Epithelial cell of umbilical artery (primary cell): Measurements from ENCODE around the gene DAZAP1. TPM values are rescaled to one million over a fixed set of nuclear protein-coding genes. Genes with fewer than 3 reads are reported as not detected.

ENCODE experiments used
- total RNA-seq: library from RNA; depleted of rRNA; stranded (reverse); fragments of >200 nt; gene quantifications from 2 replicates; pipeline ENCODE4 v1.2.3, GENCODE V29; 2014

DAZAP1 gene
- total RNA-seq = 69.9 and 76.7 TPM in 2 replicates

DNA sequence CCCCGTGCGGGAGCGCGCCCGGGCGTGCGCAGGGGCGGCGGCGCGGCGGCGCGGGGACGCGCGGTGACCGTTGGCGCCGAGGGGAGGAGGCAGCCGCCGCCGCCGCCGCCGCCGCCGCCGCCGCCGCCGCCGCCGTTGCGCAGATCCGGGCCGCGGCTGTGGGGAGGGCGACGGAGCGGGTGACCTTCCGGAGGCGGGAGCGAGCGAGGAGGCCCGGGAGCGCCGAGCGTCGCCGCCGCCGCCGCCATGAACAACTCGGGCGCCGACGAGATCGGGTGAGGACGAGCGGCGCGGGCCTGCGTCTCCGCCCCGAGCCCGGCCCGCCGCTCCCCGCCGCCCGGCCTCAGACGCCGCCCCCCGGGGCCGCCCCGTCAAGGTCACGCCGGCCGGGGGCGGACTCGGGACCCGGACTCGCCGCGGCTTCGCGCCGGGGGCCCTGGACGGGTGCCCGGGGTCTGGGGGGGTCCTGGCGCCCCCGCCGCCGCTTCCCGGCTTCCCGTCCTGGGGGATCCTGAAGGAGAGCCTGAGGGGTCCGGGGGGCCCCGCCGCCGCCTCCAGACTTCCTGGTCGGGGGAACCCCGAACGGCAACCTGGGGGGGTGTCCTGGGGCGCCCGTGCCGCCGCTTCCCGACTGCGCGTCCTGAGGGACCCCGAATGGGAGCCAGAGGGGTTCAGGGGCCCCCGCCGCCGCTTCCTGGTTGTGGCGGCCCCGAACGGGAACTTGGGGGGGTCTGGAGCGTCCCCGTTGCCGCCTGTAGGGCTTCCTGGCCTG is at the start of gene DAZAP1:
Gene DAZAP1, plus strand, starts transcription at position 59 of the 772 bp plus-strand sequence. Its CDS starts 188 bp downstream, at position 247.

DNA sequence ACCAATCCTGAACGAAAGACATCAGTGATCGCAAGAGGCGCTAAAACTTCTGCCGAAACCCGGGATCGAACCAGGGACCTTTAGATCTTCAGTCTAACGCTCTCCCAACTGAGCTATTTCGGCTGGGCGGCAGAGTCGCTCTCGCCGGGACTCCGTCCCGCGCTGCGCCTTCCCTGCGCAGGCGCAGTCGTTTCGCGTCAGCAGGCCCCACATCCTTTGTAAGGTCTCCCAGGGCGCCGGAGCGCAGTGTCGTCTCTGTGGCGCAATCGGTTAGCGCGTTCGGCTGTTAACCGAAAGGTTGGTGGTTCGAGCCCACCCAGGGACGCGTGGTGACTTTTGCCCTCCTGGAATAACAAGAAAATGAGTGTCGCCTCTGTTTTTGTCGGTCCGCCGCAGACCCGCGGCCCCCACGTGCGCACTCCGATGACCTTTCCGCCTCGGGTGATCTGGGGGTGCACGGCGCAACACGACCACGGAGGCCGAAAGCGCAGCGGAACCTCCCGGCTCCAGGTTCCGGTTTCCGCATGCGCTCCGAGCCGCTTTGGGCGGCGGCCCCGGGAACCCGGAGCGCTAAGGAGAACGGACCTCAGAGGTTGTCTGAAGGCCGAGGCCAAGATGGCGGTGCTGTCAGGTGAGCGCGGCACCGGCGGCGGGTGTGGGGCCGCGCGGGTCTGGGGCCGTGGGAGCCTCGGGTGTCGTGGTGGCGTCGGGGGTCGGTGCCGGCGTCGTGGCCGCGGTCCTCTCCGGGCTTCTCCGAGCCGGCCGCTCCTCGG is 23.9 kb upstream of the DAZAP1 start, which contains the start of gene NDUFS7:
Gene NDUFS7, plus strand, starts transcription at position 596 of the 773 bp plus-strand sequence. Its CDS starts 20 bp downstream, at position 616.

DNA sequence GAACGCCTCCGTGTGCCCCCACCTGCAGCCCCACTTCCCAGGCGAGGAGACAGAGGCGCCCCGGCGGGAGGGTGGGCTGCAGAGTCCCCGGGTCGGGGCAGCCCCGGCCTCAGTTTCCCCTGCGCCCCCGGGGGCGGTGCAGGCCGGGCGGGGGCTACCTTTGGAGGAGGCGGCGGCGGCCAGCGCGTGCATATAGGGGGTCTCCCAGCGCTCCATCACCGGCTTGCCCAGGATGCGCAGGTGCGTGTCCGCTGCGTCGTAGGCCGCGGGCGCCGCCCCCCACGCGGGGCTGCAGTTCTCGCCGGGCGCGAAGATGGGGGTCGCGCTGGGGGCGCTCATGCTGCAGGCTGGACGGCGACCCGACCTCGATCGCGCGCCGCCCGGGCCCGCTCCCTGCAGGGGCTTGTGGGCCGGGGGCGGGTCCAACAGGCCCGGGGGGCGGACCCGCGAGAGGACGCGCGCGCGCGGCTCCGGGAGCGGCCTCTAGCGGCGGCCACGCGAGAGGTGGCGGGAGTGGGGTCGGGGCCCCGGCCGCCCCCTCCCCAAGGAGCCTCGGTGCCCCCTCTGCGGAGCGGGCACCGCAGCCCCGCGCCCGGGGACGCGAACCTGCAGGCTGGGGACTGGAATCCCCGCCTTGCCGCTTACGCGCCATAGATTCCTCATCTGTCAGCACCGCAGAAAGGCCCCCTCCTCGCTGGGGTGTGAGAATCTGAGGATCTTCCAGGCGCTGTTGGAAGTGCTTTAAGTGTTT is 6.1 kb upstream of the DAZAP1 start, which contains the start of gene GAMT:
Gene GAMT, minus strand, starts transcription at position 405 of the 751 bp plus-strand sequence. Its CDS starts 66 bp downstream, at position 339.

DNA sequence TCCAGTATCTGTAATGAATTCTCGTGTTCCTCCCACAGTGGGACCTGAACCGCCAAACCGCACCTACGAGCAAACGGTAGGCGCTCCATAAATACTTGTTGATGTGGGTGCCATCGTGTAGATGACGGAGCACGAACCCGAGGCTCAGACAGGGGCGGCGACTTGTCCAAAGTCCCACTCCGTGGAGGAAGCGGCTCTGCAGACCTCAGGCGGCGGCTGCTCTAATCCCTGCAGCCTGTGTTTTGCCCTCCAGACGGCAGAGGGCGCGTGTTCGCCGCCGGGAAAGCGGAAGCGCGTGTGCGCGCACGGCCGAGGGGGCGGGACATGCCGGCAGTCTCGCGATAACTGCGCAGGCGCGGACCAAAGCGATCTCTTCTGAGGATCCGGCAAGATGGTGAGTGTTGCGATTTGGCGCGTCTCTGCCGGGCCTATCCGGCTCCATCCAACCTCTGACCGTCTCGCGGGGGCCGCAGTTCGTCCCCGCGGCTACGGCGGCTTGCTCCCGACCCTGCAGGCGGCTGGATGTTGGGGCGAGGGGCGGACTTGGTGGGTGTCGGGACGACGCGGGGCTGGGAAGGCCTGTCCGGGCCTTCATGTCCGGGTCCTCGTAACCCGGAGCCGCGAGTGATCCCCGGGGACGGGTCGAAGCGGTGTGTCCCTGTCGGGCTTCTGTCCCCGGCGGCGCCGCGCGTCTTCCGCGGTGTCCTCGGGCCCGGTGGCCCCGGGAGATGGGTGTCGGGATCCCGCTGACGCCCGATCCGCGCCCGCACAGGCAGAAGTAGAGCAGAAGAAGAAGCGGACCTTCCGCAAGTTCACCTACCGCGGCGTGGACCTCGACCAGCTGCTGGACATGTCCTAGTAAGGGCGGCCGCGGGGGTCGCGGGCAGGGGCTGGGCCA is 30.9 kb downstream of the DAZAP1 start, which contains the start of gene RPS15:
Gene RPS15, plus strand, starts transcription at position 362 of the 898 bp plus-strand sequence. Its CDS starts 30 bp downstream, at position 392.

DNA sequence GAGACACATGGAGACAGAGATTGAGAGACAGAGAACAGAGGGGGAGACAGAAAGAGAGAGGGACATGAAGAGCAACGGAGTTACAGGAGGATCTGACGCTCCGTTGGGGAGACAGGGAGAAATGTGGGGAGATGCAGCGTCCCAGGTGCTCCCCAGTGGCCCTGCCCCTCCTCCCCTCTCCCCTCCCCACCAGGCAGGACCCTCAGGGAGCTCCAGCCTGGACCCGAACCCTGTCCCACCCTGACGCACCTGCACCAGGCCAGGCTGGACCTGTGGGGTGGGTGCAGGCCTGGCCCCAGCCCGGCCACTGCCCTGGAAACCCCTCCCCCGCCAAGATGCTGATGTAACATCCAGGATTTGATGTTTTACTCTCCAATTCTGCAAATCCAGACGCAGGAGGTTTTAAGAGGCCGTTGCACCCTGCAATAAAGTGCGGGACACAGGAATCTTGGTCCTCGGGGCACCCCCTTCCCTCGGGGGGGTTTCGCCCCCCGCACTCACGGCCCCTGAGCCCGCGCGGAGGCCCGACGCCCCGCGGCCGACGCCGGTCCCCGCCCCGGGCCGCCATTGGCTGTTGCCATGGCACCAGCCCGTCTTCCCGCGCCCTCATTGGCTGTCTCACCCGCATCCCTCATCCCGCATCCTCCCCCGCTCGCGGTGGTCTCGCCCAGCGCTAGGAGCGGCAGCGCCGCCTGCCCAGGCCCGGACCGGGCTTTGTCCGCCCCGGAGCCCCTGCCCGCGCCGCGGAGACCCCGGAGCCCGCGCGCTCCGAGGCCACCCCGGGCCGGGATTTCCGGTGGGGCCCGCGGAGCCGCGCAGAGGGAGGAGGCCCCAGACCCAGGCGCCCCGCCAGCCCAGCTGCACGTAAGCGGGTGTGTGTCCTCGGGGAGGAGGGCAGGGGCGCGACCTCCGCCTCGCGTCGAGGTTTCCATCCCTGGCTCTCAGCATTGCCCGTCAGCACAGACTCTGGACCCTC is 42.4 kb downstream of the DAZAP1 start, which contains the start of gene APC2:
Gene APC2, plus strand, starts transcription at position 655 of the 976 bp plus-strand sequence. CDS start 2,881 bp downstream, outside the sequence.

DNA sequence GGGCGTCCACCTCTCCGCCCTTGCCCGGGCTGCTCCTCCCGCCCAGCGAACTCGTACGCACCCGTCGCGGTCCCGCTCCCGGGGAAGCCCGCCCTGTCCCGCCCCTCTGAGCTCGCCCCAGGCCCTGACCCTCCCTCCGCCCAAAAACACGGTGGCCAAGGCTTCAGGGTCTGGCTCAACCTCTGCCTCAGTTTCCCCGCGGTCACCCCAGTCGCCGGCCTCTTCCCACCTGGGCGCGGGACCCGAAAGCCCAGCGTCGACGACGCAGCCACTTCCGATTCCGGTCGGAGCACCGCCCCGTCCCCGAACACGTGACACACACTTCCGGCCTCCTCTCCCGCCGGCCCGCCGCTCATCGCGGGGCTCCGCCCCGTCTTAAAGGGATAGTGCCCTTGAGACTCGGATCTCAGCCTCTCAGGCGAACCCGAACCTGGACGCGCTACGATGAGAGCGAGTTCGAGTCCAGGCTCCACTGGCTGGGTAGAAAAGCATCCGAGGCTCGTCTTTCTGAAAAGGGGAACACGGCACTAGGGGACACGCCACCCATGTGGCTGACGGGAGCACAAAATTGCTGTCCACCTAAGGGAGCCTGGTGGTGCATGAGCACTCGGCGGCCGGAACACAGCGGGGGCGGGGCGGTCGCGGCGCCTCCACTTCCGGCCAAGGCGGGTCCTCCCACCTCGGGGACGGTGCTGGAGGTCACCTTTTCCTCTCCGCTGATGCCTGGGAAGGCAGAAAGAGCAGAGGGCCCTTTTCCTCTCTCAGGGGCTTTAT is 71.7 kb downstream of the DAZAP1 start, which contains the start of gene C19orf25:
Gene C19orf25, minus strand, starts transcription at position 282 of the 774 bp plus-strand sequence. CDS start 312 bp downstream, outside the sequence.

Other genes starting within 250 kb of the DAZAP1 start
- 28.3 and 31.0 TPM in 2 replicates for gene SBNO2, start 233.3 kb upstream of the DAZAP1 start, total RNA-seq
- gene STK11, start 201.8 kb upstream of the DAZAP1 start, total RNA-seq = 89.0 and 103 TPM in 2 replicates
- 1.6 and 2.6 TPM in 2 replicates for gene CBARP, start 169.6 kb upstream of the DAZAP1 start, total RNA-seq
- gene ATP5F1D, start 165.8 kb upstream of the DAZAP1 start, total RNA-seq = 18.1 and 28.9 TPM in 2 replicates
- 16.6 and 39.8 TPM in 2 replicates for gene MIDN, start 159.0 kb upstream of the DAZAP1 start, total RNA-seq
- gene CIRBP, start 138.3 kb upstream of the DAZAP1 start, total RNA-seq = 147 and 208 TPM in 2 replicates
- 15.2 and 22.7 TPM in 2 replicates for gene FAM174C, start 132.1 kb upstream of the DAZAP1 start, total RNA-seq
- 0.97 TPM in 1 of 2 replicates, not detected in the other for gene EFNA2, start 121.7 kb upstream of the DAZAP1 start, total RNA-seq
- 97.7 and 105 TPM in 2 replicates for gene NDUFS7, start 23.7 kb upstream of the DAZAP1 start, total RNA-seq
- gene GAMT, start 6.0 kb upstream of the DAZAP1 start, total RNA-seq = 18.1 and 18.5 TPM in 2 replicates
- gene RPS15, start 30.8 kb downstream of the DAZAP1 start, total RNA-seq = 541 and 821 TPM in 2 replicates
- gene APC2, start 42.5 kb downstream of the DAZAP1 start, total RNA-seq = under 0.01 TPM in 2 replicates
- 15.3 and 21.4 TPM in 2 replicates for gene C19orf25, start 71.6 kb downstream of the DAZAP1 start, total RNA-seq
- 0.76 and 0.97 TPM in 2 replicates for gene PCSK4, start 82.8 kb downstream of the DAZAP1 start, total RNA-seq
- 0.97 and 1.1 TPM in 2 replicates for gene REEP6, start 83.6 kb downstream of the DAZAP1 start, total RNA-seq
- 0.15 and 0.32 TPM in 2 replicates for gene ADAMTSL5, start 105.4 kb downstream of the DAZAP1 start, total RNA-seq
- not detected in 2 replicates for gene PLK5, start 116.5 kb downstream of the DAZAP1 start, total RNA-seq
- 64.6 and 71.5 TPM in 2 replicates for gene MEX3D, start 160.7 kb downstream of the DAZAP1 start, total RNA-seq
- gene MBD3, start 185.3 kb downstream of the DAZAP1 start, total RNA-seq = 81.2 and 88.7 TPM in 2 replicates
- gene UQCR11, start 197.9 kb downstream of the DAZAP1 start, total RNA-seq = 41.8 and 89.6 TPM in 2 replicates
- 70.8 and 95.5 TPM in 2 replicates for gene TCF3, start 245.0 kb downstream of the DAZAP1 start, total RNA-seq